ENCODE results near the gene GRPEL2. TPM values are rescaled to one million over a fixed set of nuclear protein-coding genes. Genes with fewer than 3 reads are reported as not detected.
A peak's percentile ranks its signal among the peaks of the same experiment; 100 is the strongest.

GRPEL2 gene
- total RNA-seq, 1 experiment from 2014 or later, result 48.9 TPM

DNA sequence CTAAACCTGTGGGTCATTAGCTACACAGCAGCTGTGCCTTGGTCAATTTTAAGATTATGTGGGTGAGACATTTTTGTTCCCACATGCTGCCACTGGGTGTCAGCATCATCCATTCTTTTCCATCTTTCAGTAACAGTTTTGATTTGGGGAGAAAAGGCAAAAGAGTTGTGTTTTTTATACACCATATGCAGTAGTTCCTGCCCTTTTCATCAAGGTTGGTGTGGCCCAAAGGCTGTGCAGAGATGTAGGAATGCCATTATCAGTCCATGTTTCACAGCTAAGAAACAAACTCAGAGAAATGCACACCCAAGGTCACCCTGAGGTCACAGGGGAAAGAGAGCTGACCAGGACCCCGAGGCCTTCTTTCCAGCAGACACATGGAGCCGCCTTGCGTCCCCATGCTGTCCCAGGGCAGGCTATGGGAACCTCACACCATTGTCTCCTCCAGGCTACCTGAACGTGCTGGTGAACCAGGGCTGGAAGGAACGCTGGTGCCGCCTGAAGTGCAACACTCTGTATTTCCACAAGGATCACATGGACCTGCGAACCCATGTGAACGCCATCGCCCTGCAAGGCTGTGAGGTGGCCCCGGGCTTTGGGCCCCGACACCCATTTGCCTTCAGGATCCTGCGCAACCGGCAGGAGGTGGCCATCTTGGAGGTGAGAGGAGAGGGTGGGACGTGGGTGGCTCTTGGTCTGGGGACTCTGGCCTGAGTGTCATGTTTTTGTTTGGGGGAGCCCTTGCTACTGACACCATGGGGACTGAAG is 27.8 kb upstream of the GRPEL2 start:
- RAD21 ChIA-PET (ENCODE audit: low non-redundant PET in 1 of 2, low total read pairs in 2 of 2, uncharacterized antibody in 2 of 2, unreplicated experiment in 2 of 2), result interaction anchor here in 1 of 2 experiments (1.0 kb wide), 2 partner anchors 49 to 54 kb away, joined by 4 to 5 read pairs; no protein-coding TSS in a partner anchor
- Histone ChIP-seq H2AFZ (ENCODE audit: low read depth, low read length, poor library complexity, severe bottlenecking) (no peak overlapping the region), H3K79me2 (ENCODE audit: insufficient read depth, low read length) (no peaks in the 10 kb centered on the region), H3K36me3 (ENCODE audit: control insufficient read depth in 1 of 2, insufficient read depth in 2 of 2, low read length in 2 of 2) (no peaks in the 10 kb centered on the region), H3K9me3 (ENCODE audit: control insufficient read depth in 1 of 2, insufficient read depth in 1 of 2, low read depth in 1 of 2, low read length in 2 of 2) (no peaks in the 10 kb centered on the region), H3K27me3 (ENCODE audit: insufficient read depth, low read length) (no peaks in the 10 kb centered on the region), H3K27ac (ENCODE audit: low read depth, low read length) (no peak overlapping the region), H3K4me2 (ENCODE audit: low read length) (no peak overlapping the region), H3K9me2 (ENCODE audit: insufficient read depth) (no peaks in the 10 kb centered on the region), H3K9ac (ENCODE audit: low read length) (no peak overlapping the region), H3K4me1 (ENCODE audit: control insufficient read depth in 1 of 2, insufficient read depth in 2 of 2, low read length in 2 of 2) (peaks cover 11 to 22% of the 10 kb centered on the region in 2 experiments), H3K4me3 (replicated peaks in 1 of 2; ENCODE audit: low read depth in 1 of 2, low read length in 2 of 2) (no peak overlapping the region), H4K20me1 (ENCODE audit: insufficient read depth) (no peaks in the 10 kb centered on the region)
- CTCF ChIA-PET, result interaction anchor here (0.6 to 2.1 kb wide), 11 partner anchors 28 to 301 kb away, joined by 3 to 12 read pairs (median 5); partner anchors contain the start of genes GRPEL2 and PCYOX1L
- no TSS peak for BruUV-seq (replicated peaks)
- intact Hi-C loops (cut with micrococcal nuclease), result loop anchor here (1.0 to 2.0 kb wide), 3 partner anchors 54 to 247 kb away; no protein-coding TSS in a partner anchor
- DNase-seq (ENCODE audit: low read depth, low spot score) (peak; percentile 23), ATAC-seq (peak; percentile 53)
- POLR2A ChIA-PET, result no interaction called here
- no peak for TF ChIP-seq POLR2A (IDR thresholded peaks at IDR 0.05; ENCODE audit: borderline replicate concordance, extremely low read depth, insufficient read depth, insufficient read length)
- TF ChIP-seq, protein P1, sequence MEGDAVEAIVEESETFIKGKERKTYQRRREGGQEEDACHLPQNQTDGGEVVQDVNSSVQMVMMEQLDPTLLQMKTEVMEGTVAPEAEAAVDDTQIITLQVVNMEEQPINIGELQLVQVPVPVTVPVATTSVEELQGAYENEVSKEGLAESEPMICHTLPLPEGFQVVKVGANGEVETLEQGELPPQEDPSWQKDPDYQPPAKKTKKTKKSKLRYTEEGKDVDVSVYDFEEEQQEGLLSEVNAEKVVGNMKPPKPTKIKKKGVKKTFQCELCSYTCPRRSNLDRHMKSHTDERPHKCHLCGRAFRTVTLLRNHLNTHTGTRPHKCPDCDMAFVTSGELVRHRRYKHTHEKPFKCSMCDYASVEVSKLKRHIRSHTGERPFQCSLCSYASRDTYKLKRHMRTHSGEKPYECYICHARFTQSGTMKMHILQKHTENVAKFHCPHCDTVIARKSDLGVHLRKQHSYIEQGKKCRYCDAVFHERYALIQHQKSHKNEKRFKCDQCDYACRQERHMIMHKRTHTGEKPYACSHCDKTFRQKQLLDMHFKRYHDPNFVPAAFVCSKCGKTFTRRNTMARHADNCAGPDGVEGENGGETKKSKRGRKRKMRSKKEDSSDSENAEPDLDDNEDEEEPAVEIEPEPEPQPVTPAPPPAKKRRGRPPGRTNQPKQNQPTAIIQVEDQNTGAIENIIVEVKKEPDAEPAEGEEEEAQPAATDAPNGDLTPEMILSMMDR (IDR thresholded peaks at IDR 0.05 in 2 of 3, conservative IDR thresholded peaks at IDR 0.05 in 1 of 3; ENCODE audit: borderline replicate concordance in 1 of 3, insufficient read depth in 1 of 3, low read depth in 2 of 3, low read length in 2 of 3), result peak; percentile 66 to 87 (median 72)
- TF ChIP-seq RAD21 (IDR thresholded peaks at IDR 0.05; ENCODE audit: low read depth), result peak; percentile 87

DNA sequence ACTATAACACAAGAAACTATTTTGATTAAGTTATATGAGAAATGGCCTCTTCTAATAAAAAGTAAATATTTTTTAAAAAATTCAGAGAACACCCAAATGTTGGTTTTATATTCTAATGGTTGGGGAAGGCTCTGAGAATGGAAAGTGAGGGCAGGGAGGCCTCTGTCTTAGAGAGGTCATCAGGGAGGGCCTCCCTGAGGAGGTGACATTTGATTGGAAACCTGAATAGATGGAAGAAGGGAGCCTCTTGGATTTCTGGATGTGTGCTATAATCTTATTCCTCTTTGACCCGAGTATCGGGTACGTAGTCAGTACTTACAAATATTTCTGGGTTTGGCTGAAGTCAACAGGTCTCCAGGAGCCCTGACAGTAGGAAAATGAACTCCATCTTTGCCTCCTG is 26.1 kb upstream of the GRPEL2 start:
- Histone ChIP-seq H3K27me3 (ENCODE audit: insufficient read depth, low read length) (no peaks in the 10 kb centered on the region), H3K4me1 (ENCODE audit: control insufficient read depth in 1 of 2, insufficient read depth in 2 of 2, low read length in 2 of 2) (peaks cover 11 to 22% of the 10 kb centered on the region in 2 experiments), H3K4me2 (ENCODE audit: low read length) (no peak overlapping the region), H3K9me2 (ENCODE audit: insufficient read depth) (no peaks in the 10 kb centered on the region), H3K9ac (ENCODE audit: low read length) (no peak overlapping the region), H3K36me3 (ENCODE audit: control insufficient read depth in 1 of 2, insufficient read depth in 2 of 2, low read length in 2 of 2) (no peaks in the 10 kb centered on the region), H4K20me1 (ENCODE audit: insufficient read depth) (no peaks in the 10 kb centered on the region), H3K9me3 (ENCODE audit: control insufficient read depth in 1 of 2, insufficient read depth in 1 of 2, low read depth in 1 of 2, low read length in 2 of 2) (no peaks in the 10 kb centered on the region), H3K79me2 (ENCODE audit: insufficient read depth, low read length) (no peaks in the 10 kb centered on the region), H3K27ac (ENCODE audit: low read depth, low read length) (no peak overlapping the region), H3K4me3 (replicated peaks in 1 of 2; ENCODE audit: low read depth in 1 of 2, low read length in 2 of 2) (no peak overlapping the region), H2AFZ (ENCODE audit: low read depth, low read length, poor library complexity, severe bottlenecking) (no peak overlapping the region)
- ChIA-PET POLR2A (no interaction called here), RAD21 (ENCODE audit: low non-redundant PET in 1 of 2, low total read pairs in 2 of 2, uncharacterized antibody in 2 of 2, unreplicated experiment in 2 of 2) (no interaction called here), CTCF (interaction anchor here (2.7 kb wide), 1 partner anchor 48 kb away, joined by 10 read pairs; no protein-coding TSS in a partner anchor)
- BruUV-seq (replicated peaks), result no TSS peak
- ATAC-seq (no peak), DNase-seq (ENCODE audit: low read depth, low spot score) (no peak)
- no peak for TF ChIP-seq SRF (IDR thresholded peaks at IDR 0.05; ENCODE audit: low read depth)
- no peak for TF ChIP-seq SIN3A (IDR thresholded peaks at IDR 0.05; ENCODE audit: low read depth)
- TF ChIP-seq ZFX (IDR thresholded peaks at IDR 0.05), result no peak
- no peak for TF ChIP-seq ELF1 (IDR thresholded peaks at IDR 0.05; ENCODE audit: borderline replicate concordance, low read depth)
- no peak for TF ChIP-seq ZNF274 (IDR thresholded peaks at IDR 0.05; ENCODE audit: low read depth, low read length)
- TF ChIP-seq EZH2phosphoT487 (IDR thresholded peaks at IDR 0.05; ENCODE audit: borderline replicate concordance), result no peak
- TF ChIP-seq, protein P2, sequence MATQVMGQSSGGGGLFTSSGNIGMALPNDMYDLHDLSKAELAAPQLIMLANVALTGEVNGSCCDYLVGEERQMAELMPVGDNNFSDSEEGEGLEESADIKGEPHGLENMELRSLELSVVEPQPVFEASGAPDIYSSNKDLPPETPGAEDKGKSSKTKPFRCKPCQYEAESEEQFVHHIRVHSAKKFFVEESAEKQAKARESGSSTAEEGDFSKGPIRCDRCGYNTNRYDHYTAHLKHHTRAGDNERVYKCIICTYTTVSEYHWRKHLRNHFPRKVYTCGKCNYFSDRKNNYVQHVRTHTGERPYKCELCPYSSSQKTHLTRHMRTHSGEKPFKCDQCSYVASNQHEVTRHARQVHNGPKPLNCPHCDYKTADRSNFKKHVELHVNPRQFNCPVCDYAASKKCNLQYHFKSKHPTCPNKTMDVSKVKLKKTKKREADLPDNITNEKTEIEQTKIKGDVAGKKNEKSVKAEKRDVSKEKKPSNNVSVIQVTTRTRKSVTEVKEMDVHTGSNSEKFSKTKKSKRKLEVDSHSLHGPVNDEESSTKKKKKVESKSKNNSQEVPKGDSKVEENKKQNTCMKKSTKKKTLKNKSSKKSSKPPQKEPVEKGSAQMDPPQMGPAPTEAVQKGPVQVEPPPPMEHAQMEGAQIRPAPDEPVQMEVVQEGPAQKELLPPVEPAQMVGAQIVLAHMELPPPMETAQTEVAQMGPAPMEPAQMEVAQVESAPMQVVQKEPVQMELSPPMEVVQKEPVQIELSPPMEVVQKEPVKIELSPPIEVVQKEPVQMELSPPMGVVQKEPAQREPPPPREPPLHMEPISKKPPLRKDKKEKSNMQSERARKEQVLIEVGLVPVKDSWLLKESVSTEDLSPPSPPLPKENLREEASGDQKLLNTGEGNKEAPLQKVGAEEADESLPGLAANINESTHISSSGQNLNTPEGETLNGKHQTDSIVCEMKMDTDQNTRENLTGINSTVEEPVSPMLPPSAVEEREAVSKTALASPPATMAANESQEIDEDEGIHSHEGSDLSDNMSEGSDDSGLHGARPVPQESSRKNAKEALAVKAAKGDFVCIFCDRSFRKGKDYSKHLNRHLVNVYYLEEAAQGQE (IDR thresholded peaks at IDR 0.05; ENCODE audit: low read depth), result no peak
- no peak for TF ChIP-seq POLR2AphosphoS5 (IDR thresholded peaks at IDR 0.05; ENCODE audit: low read depth, low read length)
- TF ChIP-seq FOSL1 (IDR thresholded peaks at IDR 0.05; ENCODE audit: low read depth), result no peak
- TF ChIP-seq RAD21 (IDR thresholded peaks at IDR 0.05; ENCODE audit: low read depth), result no peak
- no peak for TF ChIP-seq EZH2 (IDR thresholded peaks at IDR 0.05)
- no peak for TF ChIP-seq SP1 (IDR thresholded peaks at IDR 0.05; ENCODE audit: low read depth)
- no peak for TF ChIP-seq CBX3 (IDR thresholded peaks at IDR 0.05; ENCODE audit: low read depth)
- TF ChIP-seq JUND (IDR thresholded peaks at IDR 0.05), result no peak
- intact Hi-C loops (cut with micrococcal nuclease), result no loop called here
